Measurements from ENCODE around the gene GLI3. TPM values are rescaled to one million over a fixed set of nuclear protein-coding genes. Genes with fewer than 3 reads are reported as not detected.

GLI3 gene
- total RNA-seq, 1 experiment from 2014 or later: 45.0 TPM

DNA sequence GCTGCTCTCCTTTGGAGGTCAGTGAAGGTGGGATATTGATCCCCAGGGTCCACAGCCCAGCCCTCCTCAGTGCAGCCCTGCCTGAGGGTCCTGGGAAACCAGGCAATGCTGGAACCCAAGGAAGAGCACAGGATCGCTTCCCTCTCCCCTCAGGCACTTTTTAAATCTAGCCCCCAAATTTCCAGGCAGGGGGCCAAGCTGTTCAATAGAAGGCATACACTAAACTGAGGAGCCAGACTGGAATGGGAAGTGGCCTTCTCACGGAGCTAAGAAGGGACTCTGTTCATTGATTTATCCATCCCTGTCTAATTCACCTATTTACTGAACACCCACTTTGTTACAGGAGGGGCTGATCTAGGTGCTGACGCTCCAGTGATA is 60.3 kb downstream of the GLI3 start:
- Mint-ChIP-seq H3K27ac (peak overlapping the region in 1 of 3 experiments; percentile 54; a peak in 1 of 7 replicates), H3K4me3 (no peak overlapping the region), H3K36me3 (ENCODE audit: insufficient read depth in 1 of 3, low read depth in 3 of 3) (peaks cover 15 to 18% (median 18%) of the 10 kb centered on the region in 3 experiments; a peak in 6 of 7 replicates)

More for the DNA sequence above, 60.3 kb downstream of the GLI3 start:
- no peak overlapping the region for H4K5ac ChIP-seq (ENCODE audit: insufficient read length, low read depth, low read length)
- H3K79me1 ChIP-seq (ENCODE audit: insufficient read depth, low read depth, low read length, poor library complexity, severe bottlenecking): no peaks in the 10 kb centered on the region
- no peak overlapping the region for H3K14ac ChIP-seq (ENCODE audit: insufficient read depth, low read length)
- no peaks in the 10 kb centered on the region for H3K9me3 Mint-ChIP-seq
- DNase-seq: no peak
- H3K23me2 ChIP-seq (ENCODE audit: insufficient read length, low read depth, low read length, poor library complexity, severe bottlenecking): no peaks in the 10 kb centered on the region
- no peaks in the 10 kb centered on the region for H3K79me2 ChIP-seq (ENCODE audit: insufficient read depth, low read length)
- no peak overlapping the region for H3K4ac ChIP-seq (ENCODE audit: low read depth, low read length)
- no peak overlapping the region for H2AFZ ChIP-seq (ENCODE audit: low read length)
- no peak overlapping the region for H3K56ac ChIP-seq (ENCODE audit: insufficient read length, low read depth, low read length)
- no peaks in the 10 kb centered on the region for H4K20me1 ChIP-seq (ENCODE audit: control insufficient read depth, insufficient read depth, insufficient read length)
- H2BK12ac ChIP-seq (ENCODE audit: insufficient read length, low read depth, low read length): no peak overlapping the region
- no peaks in the 10 kb centered on the region for H3K27me3 Mint-ChIP-seq (ENCODE audit: low read depth)
- H3K9me3 ChIP-seq (ENCODE audit: control insufficient read depth, low read depth, low read length): no peaks in the 10 kb centered on the region
- no peak overlapping the region for H2BK5ac ChIP-seq (ENCODE audit: insufficient read length, low read length)
- H2AK5ac ChIP-seq (ENCODE audit: insufficient read length, low read length): no peak overlapping the region
- H2BK20ac ChIP-seq (ENCODE audit: low read depth, low read length, poor library complexity, severe bottlenecking): no peak overlapping the region
- H4K91ac ChIP-seq (ENCODE audit: insufficient read length, low read depth, low read length): no peak overlapping the region
- no peak overlapping the region for H3K27ac ChIP-seq (ENCODE audit: insufficient read length, low read depth, low read length)
- H4K8ac ChIP-seq (replicated peaks; ENCODE audit: insufficient read length, low read depth, low read length): no peak overlapping the region
- H2BK120ac ChIP-seq (ENCODE audit: low read depth, low read length, poor library complexity, severe bottlenecking): no peak overlapping the region
- H3K4me1 Mint-ChIP-seq: peaks cover 9 to 17% of the 10 kb centered on the region in 2 experiments; a peak in 3 of 4 replicates
- TF ChIP-seq, protein P1, sequence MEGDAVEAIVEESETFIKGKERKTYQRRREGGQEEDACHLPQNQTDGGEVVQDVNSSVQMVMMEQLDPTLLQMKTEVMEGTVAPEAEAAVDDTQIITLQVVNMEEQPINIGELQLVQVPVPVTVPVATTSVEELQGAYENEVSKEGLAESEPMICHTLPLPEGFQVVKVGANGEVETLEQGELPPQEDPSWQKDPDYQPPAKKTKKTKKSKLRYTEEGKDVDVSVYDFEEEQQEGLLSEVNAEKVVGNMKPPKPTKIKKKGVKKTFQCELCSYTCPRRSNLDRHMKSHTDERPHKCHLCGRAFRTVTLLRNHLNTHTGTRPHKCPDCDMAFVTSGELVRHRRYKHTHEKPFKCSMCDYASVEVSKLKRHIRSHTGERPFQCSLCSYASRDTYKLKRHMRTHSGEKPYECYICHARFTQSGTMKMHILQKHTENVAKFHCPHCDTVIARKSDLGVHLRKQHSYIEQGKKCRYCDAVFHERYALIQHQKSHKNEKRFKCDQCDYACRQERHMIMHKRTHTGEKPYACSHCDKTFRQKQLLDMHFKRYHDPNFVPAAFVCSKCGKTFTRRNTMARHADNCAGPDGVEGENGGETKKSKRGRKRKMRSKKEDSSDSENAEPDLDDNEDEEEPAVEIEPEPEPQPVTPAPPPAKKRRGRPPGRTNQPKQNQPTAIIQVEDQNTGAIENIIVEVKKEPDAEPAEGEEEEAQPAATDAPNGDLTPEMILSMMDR (conservative IDR thresholded peaks at IDR 0.05): no peak
- no peaks in the 10 kb centered on the region for H3K27me3 ChIP-seq (ENCODE audit: insufficient read depth, low read length)
- H3K18ac ChIP-seq (ENCODE audit: insufficient read length, low read depth, low read length): no peak overlapping the region
- no peak overlapping the region for H3T11ph ChIP-seq (ENCODE audit: low read length)
- no peak overlapping the region for H3K23ac ChIP-seq (ENCODE audit: insufficient read length, low read depth, low read length)
- no peaks in the 10 kb centered on the region for H3K4me1 ChIP-seq (ENCODE audit: insufficient read depth, low read length)
- no CpG with 5 or more reads among the region's 3 CpGs for WGBS (ENCODE audit: extremely low coverage, insufficient read length, low lambda C conversion rate)
- no peak overlapping the region for H3K4me2 ChIP-seq (ENCODE audit: insufficient read depth, insufficient read length, low read length)
- H3K9ac ChIP-seq (ENCODE audit: extremely low read depth, insufficient read length, low read length): no peak overlapping the region
- no peak overlapping the region for H2BK15ac ChIP-seq (ENCODE audit: low read depth, low read length)
